GM04504 (cell line): Measurements from ENCODE around the gene ADGRL1.
"Not testable (repeated sequence)": the region's sequence is repeated elsewhere in the genome, so short reads cannot be mapped to it uniquely, and the experiment has no call there.

Source experiments
- DNase-seq: peaks from one replicate; pipeline ENCODE4 v3.0.0-alpha.2; 2012; ENCODE audit warnings: low read depth

Gene ADGRL1

DNA sequence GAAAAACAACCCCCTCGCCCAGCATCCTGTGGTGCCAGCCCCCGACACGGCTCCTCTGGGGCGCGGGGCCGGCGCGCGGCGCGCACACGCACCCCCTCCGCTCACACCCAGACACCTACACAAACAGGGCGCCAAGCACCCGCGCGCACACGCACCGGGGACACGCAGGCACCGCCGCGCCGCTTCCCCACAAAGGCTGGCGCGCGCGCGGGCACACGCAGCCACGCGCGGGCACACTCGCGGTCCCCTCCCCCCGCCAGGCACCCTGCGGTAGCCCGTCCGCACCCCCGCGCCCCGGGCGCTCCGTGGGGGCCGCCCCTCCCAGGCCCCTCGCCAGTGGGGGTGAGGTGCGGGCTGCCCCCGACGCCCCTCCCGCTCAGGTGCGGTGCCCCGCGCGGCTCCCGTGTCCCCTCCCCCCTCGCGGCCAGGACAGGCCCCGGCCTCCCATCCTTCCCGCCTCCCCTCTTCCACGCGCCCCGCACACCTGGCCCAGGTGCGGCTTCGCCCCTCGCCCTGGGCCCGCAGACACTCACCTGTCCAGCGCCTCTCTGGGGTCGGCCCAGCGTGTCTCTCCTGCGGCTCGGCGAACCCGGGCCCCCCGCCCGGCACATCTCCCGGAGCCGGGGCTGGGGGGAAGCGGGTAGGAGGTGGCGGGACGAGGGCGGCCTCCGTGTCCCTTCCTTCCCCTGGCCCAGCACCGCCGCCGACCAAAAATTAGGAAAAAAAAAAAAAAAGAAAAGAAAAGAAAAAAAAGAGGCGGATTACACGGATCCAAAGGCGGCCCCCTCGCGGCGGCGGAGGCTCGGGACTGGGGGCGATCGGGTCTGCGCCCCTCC is at the start of gene ADGRL1:
Gene ADGRL1 (minus strand): TSS at position 718 of the 836 bp plus-strand sequence. CDS start 22,567 bp downstream, outside the sequence.
- DNase-seq: not testable (repeated sequence)

DNA sequence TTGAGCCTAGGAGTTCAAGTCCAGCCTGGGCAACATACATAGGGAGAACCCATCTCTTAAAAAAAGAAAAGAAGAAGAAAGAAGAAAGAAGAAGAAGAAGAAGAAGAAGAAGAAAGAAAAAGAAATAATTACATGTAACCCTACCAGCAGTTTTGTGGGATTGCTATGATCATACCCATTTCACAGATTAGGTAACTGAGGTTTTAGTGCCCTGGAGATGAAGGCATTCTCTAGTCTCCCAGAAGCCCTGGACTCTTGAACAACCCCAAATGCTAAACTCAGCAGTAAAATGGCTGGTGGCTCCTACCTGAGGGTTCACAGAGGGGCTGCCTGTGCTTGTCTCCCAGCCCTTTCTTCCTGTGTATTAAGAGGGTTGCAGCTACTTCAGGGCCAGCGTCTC is 49.3 kb upstream of the ADGRL1 start:
- DNase-seq: not testable (repeated sequence)

DNA sequence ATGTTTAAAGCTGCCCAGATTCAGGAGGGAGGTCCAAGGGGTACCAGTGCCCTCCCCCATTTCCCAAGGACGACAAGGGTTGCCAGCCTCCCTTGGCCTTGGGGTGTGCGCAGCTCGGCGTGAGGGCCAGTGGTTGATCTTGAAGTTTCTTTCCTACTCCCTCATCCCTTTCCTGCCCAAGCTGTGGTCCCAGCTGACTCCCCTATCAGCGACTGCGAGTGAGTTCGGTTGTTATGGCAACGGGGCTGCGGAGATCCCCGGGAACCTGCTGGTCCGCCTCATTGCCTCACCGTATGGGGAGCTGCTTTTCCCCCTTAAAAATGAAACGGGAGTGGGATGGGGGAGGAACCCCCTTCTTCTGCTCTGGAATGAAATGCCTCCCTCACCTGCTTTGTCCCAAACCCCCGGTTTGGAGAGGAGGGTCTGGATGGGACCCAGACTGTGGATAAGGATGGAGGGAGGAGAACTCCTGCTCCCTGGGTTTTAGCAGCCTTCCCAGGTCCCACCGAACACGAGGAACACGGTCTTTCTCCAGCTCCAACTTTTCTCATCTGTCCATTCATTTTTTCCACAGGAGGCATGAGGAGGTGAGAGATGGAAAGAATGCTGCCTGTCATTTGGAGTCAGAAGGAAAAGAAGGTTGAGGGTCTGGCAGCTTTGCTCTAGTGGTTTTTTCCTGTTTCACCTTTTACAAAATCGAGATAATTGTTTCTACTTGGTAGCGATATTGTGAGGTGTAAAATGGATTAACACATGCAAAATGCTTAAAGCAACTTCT is 48.0 kb upstream of the ADGRL1 start:
- not testable (repeated sequence) for DNase-seq

DNA sequence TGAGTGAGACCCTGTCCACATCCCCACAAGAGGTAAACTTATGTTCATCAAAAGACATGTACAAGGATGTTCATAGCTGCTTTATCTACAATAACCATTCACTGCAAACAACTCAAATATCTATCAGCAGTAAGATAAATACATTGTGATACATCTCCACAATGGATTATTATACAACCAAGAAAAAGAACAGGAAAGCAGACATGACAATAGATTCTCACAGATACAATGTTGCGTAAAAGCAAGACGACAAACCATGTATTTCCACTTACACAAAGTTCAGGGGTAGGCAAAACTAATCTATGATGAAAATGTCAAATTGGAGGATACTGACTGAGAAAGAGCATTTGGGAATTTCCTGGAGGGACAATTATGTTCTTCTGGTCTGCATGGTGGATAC is 46.2 kb upstream of the ADGRL1 start:
- DNase-seq: not testable (repeated sequence)

DNA sequence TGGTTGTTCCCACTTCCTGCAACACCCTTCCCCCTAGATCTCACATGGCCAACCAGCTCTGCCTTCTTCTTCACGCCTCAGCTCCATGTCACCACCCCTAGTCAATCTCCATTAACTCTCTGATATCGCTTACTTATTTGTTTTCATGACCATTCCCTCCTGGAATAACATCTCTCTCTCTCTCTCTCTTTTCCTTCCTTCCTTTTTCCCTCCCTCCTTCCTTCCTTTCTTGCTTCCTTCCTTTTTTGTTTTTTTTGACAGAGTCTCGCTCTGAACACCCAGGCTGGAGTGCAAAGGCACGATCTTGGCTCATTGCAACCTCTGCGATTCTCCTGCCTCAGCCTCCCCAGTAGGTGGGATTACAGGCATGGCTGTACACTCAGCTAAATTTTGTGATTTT is 44.9 kb upstream of the ADGRL1 start:
- no peak for DNase-seq

DNA sequence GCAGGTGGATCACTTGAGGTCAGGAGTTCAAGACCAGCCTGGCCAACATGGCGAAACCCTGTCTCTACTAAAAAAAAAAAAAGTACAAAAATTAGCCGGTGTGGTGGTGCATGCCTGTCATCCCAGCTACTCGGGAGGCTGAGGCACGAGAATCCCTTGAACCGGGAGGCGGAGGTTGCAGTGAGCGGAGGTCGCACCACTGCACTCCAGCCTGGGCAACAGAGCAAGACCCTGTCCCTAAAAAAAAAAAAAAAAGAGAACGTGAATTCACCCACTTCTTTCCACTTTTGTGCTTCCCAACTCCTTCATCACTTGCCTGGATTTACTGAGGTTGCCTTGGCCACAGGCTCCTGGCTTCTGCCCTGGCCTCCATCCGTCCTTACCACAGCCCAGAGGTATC is 44.3 kb upstream of the ADGRL1 start:
- DNase-seq: not testable (repeated sequence)

DNA sequence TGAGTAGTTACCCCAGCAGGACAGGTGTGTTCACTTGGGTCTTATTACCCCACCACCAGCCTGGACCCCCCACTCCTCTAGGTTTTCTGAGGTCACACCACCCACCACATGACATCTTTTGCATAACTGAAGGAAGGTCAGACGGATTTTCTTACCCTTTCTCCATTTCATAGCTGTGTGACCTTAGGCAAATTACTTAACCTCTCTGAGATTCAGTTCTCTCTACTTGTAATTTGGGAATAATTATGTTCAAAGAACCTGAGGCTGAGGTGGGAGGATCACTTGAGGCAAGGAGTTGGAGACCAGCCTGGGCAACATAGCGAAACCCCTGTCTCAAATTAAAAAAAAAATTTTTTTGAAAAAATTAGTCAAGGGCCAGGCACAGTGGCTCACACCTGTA is 43.9 kb upstream of the ADGRL1 start:
- DNase-seq: not testable (repeated sequence)

DNA sequence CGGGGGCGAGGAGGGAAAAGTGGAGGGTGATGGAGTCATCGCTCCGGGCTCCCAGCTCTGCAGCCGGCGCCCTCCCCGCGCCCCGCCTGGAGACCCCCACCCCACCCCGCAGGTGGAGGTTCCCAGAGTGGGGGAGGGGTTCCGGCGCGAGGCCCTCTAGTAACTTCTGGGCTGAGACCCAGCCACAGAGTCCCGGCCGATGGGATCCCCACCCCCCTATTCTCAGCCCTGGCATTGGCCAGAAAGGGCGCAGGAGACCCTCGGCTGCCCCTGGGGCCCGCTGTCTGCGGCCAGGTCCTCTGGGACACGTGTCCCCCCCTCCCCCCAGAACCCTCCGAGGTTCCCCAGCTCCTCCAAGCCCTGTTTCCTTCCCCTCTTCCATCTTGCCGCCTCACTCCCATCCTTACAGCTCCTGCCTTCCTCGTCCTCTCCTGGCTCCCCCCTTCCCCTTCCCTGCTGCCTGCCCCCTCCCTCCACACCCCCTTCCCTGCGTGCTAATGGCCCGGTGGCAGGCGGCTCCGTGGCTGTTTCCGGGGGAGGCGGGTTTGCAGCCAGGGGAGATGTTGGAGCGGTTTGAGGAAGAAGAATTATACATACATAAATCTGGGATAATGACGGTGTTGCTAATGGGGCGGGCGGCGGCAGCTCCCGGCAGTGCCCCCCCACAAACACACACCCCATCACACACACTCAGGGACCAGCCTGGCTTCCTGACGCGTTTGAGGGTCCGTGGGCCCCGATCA is 43.2 kb upstream of the ADGRL1 start:
- not testable (repeated sequence) for DNase-seq

DNA sequence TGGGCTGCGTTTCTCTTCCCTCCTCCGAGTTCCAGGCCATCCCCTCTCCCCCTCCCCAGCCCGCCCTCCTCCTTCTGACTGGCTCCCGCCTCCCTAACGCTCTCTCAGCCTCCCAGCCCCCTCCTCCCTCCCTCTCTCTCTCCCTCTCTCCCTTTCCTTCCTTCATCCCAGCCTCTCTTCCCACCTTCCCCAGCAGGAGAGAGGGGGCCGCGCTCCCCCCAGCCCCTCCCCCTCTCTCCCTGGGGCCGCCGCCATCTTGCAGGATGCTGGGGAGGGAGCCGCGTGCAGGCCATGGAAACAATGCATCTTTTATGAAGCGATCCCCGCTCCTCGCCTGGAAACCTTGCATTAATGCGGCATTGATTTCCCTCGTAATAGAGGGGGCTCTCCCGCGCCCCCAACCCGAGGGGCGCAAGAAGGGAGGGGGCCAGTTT is 42.6 kb upstream of the ADGRL1 start:
- DNase-seq: no peak

DNA sequence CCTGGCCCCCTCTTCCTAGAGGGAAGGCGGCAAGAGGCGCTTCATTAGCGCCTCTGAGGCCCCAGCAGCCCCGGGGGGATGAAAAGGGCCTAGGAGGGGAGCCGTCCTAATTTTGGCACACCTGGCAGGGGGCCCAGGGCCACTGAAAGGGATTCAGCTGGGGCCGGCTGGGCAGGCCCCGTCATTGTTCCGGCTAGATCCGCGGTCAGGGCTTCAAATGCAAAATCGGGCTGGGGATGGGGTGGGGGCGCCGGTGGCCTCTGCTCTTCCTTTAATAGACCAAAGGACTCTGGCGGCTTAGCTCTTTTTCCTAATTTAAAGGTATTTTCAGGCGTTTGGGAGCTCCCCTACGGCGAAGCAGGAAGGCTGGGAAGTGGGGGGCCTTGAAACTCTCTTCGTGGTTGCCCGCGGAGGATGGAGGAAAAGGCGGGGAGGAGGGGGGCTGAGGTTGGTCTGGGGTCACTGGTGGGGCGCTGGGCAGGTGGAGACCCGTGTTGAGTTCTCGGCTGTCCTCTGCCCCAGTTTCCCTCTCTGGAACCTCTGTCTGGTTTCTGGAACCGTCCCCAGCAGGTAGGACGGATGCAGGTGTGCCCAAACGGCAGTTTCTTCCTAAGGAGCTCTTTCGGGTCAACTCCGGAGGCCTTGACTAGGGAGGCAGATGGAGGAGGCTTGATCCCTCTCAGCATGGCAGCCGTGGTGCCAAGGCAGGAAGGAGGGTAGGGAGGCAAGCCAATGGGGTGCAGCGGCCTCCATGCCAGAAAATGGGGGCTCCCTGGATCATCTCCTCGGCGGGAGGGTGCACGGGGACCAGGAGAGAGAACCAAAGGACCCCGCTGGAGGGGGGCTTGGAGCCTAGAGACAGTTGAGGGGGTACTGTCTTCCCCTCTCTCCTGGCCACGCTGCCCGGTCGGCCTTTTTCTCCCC is 41.8 kb upstream of the ADGRL1 start:
- not testable (repeated sequence) for DNase-seq

DNA sequence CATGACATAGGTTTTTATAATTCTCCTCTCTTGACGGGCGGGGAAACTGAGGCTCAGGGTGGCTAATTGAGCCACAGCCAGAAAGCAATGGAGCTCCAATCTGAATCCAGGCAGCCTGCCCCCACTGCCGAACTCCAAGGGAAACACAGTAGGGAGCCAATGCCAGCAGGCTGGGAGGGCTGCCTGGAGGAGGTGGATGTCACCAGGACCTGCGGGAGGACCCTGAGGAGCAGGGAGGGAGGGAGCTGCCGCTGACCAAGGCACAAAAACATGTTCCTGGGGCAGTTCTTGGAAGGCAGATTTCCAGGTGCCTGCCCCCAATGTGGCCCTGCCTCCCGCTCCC is 41.2 kb upstream of the ADGRL1 start:
- DNase-seq: not testable (repeated sequence)

DNA sequence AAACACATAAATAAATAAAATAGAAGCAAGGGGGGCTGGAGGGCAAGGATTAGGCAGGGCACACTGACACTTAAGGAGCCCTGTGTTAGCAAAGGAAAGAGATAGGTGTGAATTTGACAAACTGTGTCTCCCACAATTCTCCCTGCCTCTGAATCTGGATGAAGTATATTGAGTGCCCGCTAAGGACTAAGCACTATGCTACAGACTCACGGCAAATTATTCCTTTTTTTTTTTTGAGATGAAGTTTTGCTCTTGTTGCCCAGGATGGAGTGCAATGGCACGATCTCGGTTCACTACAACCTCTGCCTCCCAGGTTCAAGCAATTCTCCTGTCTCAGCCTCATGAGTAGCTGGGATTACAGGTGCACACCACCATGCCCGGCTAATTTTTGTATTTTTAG is 38.4 kb upstream of the ADGRL1 start:
- not testable (repeated sequence) for DNase-seq

DNA sequence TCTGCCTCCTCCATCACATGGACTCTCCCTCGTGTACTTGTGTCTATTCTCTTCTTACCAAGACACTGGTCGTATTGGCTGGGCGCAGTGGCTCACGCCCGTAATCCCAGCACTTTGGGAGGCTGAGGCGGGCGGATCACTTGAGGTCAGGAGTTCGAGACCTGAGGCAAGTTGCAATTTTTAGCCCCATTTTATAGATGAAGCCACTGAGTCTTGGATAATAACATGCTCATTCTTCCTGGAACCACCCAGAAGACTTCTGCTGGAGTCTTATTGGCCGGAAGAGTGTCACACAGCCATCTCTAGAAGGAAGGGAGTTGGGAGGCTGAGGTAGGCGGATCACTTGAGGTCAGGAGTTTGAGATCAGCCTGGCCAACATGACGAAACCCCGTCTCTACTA is 37.7 kb upstream of the ADGRL1 start:
- not testable (repeated sequence) for DNase-seq

DNA sequence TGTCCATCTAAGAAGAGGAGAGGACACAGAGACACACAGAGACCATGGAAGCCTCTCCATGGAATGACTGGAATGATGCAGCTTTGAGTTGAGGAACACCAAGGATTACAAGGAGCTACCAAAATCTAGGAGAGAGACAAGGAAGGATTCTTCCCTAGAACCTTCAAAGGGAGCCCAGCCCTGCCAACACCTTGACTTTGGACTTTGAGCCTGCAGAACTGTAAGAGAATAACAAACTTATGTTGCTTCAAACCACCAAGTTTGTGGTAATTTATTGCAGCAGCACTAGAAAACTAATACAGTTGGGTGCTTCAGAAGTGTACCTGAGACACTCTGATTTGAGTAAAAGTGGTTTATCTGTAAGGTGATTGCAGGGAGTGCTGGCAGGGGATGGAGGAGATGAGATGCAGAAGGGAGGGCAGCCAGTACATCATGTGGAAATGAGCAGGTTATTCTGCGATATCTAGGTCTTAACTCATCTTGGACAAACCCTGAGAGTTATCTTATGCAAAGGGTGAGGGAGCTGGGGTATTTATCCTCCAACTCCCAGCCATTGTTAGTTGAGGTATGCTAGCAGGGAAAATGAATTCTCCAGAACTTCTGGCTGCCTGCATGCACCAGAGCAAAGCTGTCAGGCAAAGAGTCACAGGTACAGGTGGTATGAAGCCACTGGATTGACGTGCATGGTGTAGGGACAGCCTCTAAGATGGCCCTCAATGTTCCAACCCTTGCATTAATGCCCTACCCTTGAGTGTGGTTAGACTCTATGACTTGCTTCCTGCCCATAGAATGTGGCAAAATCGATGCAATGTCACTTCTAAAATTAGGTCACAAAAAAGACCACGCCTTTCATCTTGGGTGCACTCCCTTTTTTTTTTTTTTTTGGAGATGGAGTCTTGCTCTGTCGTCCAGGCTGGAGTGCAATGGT is 31.3 kb upstream of the ADGRL1 start:
- no peak for DNase-seq

DNA sequence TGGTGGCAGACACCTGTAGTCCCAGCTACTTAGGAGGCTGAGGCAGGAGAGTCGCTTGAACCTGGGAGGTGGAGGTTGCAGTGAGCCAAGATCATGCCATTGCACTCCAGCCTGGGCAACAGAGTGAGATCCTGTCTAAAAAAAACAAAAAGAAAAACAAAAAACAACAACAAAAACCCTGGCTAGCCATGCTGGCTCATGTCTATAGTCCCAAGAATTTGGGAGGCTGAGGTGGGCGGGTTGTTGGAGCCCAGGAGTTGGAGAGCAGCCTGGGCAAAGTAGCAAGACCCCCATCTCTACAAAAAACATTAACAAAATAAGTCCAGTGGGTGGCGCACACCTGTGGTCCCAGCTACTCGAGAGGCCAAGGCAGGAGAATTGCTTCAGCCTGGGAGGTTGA is 27.0 kb upstream of the ADGRL1 start:
- not testable (repeated sequence) for DNase-seq

DNA sequence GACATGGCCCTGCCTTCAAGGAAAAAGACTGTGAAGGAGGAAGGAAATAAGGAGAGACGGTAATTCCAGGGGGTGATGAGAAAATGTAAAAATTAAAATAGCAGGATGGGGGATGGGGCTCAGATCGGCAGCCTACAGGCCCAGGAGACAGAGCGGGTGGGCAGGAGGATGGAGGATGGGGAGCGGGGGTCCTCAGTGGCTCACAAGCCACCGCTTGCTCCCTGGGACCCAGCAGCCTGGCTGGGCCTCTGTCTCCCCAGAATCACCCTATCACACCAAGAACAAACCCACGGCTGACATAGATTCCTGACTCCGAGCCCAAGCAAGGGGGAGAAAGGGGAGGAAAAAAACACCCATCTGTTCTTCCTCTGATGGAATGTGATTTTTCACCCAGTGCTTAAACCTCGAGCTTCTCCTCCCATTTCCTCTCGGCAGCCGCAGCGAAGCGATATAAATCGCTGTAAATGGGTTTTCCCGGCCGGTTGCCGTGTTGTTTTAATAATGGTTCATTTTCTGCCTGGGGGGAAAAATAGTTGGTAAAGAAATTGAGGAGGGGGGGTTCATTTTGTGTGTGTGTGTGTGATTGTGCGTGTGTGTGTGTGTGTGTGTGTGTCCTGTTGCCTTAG is 22.6 kb upstream of the ADGRL1 start:
- DNase-seq: not testable (repeated sequence)

DNA sequence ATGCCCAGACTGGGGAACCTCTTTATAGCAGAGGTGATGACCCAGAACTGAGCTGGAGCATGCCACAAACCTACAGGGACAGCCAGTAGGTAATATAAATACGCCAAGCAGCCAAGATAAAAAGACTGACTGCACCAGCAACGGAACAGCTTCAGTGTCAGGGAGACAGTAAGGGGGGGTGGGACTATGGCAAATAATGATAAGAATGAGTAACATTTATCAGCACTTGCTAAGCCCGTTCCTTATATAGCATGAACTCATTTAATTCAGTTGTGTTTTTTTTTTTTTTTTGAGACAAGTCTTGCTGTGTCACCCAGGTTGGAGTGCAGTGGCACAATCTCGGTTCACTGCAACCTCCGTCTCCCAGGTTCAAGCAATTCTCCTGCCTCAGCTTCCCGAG is 20.5 kb upstream of the ADGRL1 start:
- DNase-seq: not testable (repeated sequence)

DNA sequence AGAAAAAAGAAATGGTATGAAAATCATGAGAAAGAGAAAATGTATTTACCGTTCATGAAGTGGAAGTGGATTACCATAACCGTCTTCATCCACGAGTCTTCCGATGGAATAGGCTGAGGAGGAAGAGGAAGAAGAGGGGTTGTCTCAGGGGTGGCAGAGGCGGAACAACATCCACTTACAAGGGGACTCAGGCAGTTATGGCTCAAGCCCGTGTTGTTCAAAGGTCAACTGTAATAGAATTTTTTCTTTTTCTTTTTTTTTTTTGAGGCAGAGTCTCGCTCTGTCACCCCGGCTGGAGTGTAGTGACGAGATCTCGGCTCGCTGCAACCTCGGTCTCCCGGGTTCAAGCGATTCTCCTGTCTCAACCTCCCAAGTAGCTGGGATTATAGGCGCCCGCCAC is 16.9 kb upstream of the ADGRL1 start:
- no peak for DNase-seq

DNA sequence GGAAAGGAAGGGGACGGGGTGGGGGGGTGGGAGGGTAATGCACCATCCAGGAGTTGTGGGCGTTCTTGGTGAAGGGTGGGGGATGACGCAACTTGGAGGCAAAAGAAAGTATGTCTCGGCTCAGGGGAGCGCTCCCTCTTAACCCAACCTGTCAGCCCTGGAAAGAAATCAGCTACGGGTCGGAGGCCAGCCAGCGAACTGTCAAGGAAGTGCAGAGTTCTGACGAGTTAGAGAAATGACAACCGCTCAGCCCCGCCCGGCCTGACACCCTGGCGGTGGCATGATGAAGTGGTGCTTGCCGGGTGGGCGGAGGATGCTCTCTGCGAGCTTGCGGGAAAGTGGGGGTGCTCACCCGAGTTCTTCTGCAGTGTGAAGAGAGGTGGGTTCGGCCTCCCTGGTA is 15.4 kb upstream of the ADGRL1 start:
- DNase-seq: not testable (repeated sequence)
